ENCODE results near the gene ZFHX3. TPM values are rescaled to one million over a fixed set of nuclear protein-coding genes. Genes with fewer than 3 reads are reported as not detected.
A peak's percentile ranks its signal among the peaks of the same experiment; 100 is the strongest.

Gene ZFHX3
- total RNA-seq, 2 experiments from 2014 or later = 2.5 to 2.9 TPM

- Mint-ChIP-seq H3K36me3 (ENCODE audit: low read depth) (no peaks in the 10 kb centered on the region), H3K27ac (no peak overlapping the region), H3K4me1 (ENCODE audit: low read depth) (peaks cover 16% of the 10 kb centered on the region), H3K4me3 (no peak overlapping the region), H3K27me3 (ENCODE audit: low read depth) (peaks cover 38% of the 10 kb centered on the region), H3K9me3 (ENCODE audit: insufficient read depth) (no peaks in the 10 kb centered on the region)
- POLR2A ChIA-PET = interaction anchor here (0.5 kb wide), 1 partner anchor 549 kb away, joined by 3 read pairs; no protein-coding TSS in a partner anchor
- no peak for DNase-seq
- ATAC-seq = no peak
- CTCF ChIA-PET = interaction anchor here (1.3 kb wide), 1 partner anchor 217 kb away, joined by 3 read pairs; no protein-coding TSS in a partner anchor
These were observed 2.5 kb upstream of the ZFHX3 start for GRCh38 chr16:73050201-73051099.

GRCh38 chr16:73049511-73049910, 1.6 kb upstream of the ZFHX3 start:
- H3K36me3 Mint-ChIP-seq (ENCODE audit: low read depth) = no peaks in the 10 kb centered on the region
- peaks cover 33% of the 10 kb centered on the region for H3K27me3 Mint-ChIP-seq (ENCODE audit: low read depth)
- H3K27ac Mint-ChIP-seq = no peak overlapping the region
- H3K4me3 Mint-ChIP-seq = no peak overlapping the region
- CTCF ChIA-PET = interaction anchor here (1.2 kb wide), 1 partner anchor 217 kb away, joined by 5 read pairs; no protein-coding TSS in a partner anchor
- DNase-seq (no peak), ATAC-seq (no peak)
- peaks cover 6% of the 10 kb centered on the region for H3K4me1 Mint-ChIP-seq (ENCODE audit: low read depth)
- H3K9me3 Mint-ChIP-seq (ENCODE audit: insufficient read depth) = no peaks in the 10 kb centered on the region
- POLR2A ChIA-PET = interaction anchor here (0.5 kb wide), 1 partner anchor 548 kb away, joined by 3 read pairs; no protein-coding TSS in a partner anchor

- no peak overlapping the region for H3K4me3 Mint-ChIP-seq
- no peaks in the 10 kb centered on the region for H3K36me3 Mint-ChIP-seq (ENCODE audit: low read depth)
- ChIA-PET CTCF (interaction anchor here (1.2 kb wide), 1 partner anchor 216 kb away, joined by 5 read pairs; no protein-coding TSS in a partner anchor), POLR2A (no interaction called here)
- DNase-seq (no peak), ATAC-seq (no peak)
- no peak overlapping the region for H3K27ac Mint-ChIP-seq
- H3K4me1 Mint-ChIP-seq (ENCODE audit: low read depth) = peaks cover 4% of the 10 kb centered on the region
- H3K27me3 Mint-ChIP-seq (ENCODE audit: low read depth) = peaks cover 36% of the 10 kb centered on the region
- no peaks in the 10 kb centered on the region for H3K9me3 Mint-ChIP-seq (ENCODE audit: insufficient read depth)
These were observed 1.2 kb upstream of the ZFHX3 start for GRCh38 chr16:73049091-73049490.

- Mint-ChIP-seq H3K27me3 (ENCODE audit: low read depth) (peaks cover 39% of the 10 kb centered on the region), H3K27ac (no peak overlapping the region), H3K9me3 (ENCODE audit: insufficient read depth) (no peaks in the 10 kb centered on the region), H3K4me1 (ENCODE audit: low read depth) (peaks cover 4% of the 10 kb centered on the region), H3K4me3 (no peak overlapping the region), H3K36me3 (ENCODE audit: low read depth) (no peaks in the 10 kb centered on the region)
- ATAC-seq (no peak), DNase-seq (no peak)
- ChIA-PET POLR2A (no interaction called here), CTCF (interaction anchor here (1.1 to 1.2 kb wide), 2 partner anchors 216 kb away, joined by 3 to 5 read pairs; no protein-coding TSS in a partner anchor)
These were observed 558 bp upstream of the ZFHX3 start for GRCh38 chr16:73048292-73049080.

GRCh38 chr16:73047221-73047535, 750 bp downstream of the ZFHX3 start:
- DNase-seq (no peak), ATAC-seq (no peak)
- POLR2A ChIA-PET = no interaction called here
- Mint-ChIP-seq H3K27me3 (ENCODE audit: low read depth) (peaks cover 47% of the 10 kb centered on the region), H3K4me3 (peak overlapping the region; percentile 67), H3K9me3 (ENCODE audit: insufficient read depth) (no peaks in the 10 kb centered on the region), H3K36me3 (ENCODE audit: low read depth) (no peaks in the 10 kb centered on the region), H3K27ac (no peak overlapping the region), H3K4me1 (ENCODE audit: low read depth) (peaks cover 8% of the 10 kb centered on the region)
- CTCF ChIA-PET = interaction anchor here (1.1 kb wide), 1 partner anchor 215 kb away, joined by 3 read pairs; no protein-coding TSS in a partner anchor

GRCh38 chr16:73046849-73047214, 1.1 kb downstream of the ZFHX3 start:
- Mint-ChIP-seq H3K27ac (no peak overlapping the region), H3K9me3 (ENCODE audit: insufficient read depth) (no peaks in the 10 kb centered on the region), H3K4me1 (ENCODE audit: low read depth) (peaks cover 8% of the 10 kb centered on the region), H3K27me3 (ENCODE audit: low read depth) (peaks cover 48% of the 10 kb centered on the region), H3K4me3 (peak overlapping the region; percentile 67), H3K36me3 (ENCODE audit: low read depth) (no peaks in the 10 kb centered on the region)
- ChIA-PET POLR2A (no interaction called here), CTCF (no interaction called here)
- no peak for ATAC-seq
- no peak for DNase-seq

GRCh38 chr16:73046202-73046848, 1.6 kb downstream of the ZFHX3 start:
- DNase-seq = no peak
- H3K27ac Mint-ChIP-seq = no peak overlapping the region
- H3K4me3 Mint-ChIP-seq = no peak overlapping the region
- no peak for ATAC-seq
- peaks cover 50% of the 10 kb centered on the region for H3K27me3 Mint-ChIP-seq (ENCODE audit: low read depth)
- H3K36me3 Mint-ChIP-seq (ENCODE audit: low read depth) = no peaks in the 10 kb centered on the region
- ChIA-PET CTCF (no interaction called here), POLR2A (no interaction called here)
- H3K4me1 Mint-ChIP-seq (ENCODE audit: low read depth) = peaks cover 8% of the 10 kb centered on the region
- no peaks in the 10 kb centered on the region for H3K9me3 Mint-ChIP-seq (ENCODE audit: insufficient read depth)

GRCh38 chr16:73043828-73044467, 4.0 kb downstream of the ZFHX3 start:
- H3K27me3 Mint-ChIP-seq (ENCODE audit: low read depth) = peaks cover 47% of the 10 kb centered on the region
- ATAC-seq (no peak), DNase-seq (no peak)
- peaks cover 8% of the 10 kb centered on the region for H3K4me1 Mint-ChIP-seq (ENCODE audit: low read depth)
- no peaks in the 10 kb centered on the region for H3K9me3 Mint-ChIP-seq (ENCODE audit: insufficient read depth)
- H3K4me3 Mint-ChIP-seq = no peak overlapping the region
- ChIA-PET CTCF (no interaction called here), POLR2A (no interaction called here)
- no peak overlapping the region for H3K27ac Mint-ChIP-seq
- no peaks in the 10 kb centered on the region for H3K36me3 Mint-ChIP-seq (ENCODE audit: low read depth)

- H3K27ac Mint-ChIP-seq = no peak overlapping the region
- CTCF ChIA-PET = no interaction called here
- H3K9me3 Mint-ChIP-seq (ENCODE audit: insufficient read depth) = no peaks in the 10 kb centered on the region
- peaks cover 9% of the 10 kb centered on the region for H3K4me1 Mint-ChIP-seq (ENCODE audit: low read depth)
- POLR2A ChIA-PET = no interaction called here
- DNase-seq (no peak), ATAC-seq (no peak)
- H3K36me3 Mint-ChIP-seq (ENCODE audit: low read depth) = no peaks in the 10 kb centered on the region
- H3K4me3 Mint-ChIP-seq = no peak overlapping the region
- peaks cover 43% of the 10 kb centered on the region for H3K27me3 Mint-ChIP-seq (ENCODE audit: low read depth)
These were observed 5.1 kb downstream of the ZFHX3 start for GRCh38 chr16:73042807-73043206.

- Mint-ChIP-seq H3K4me1 (ENCODE audit: low read depth) (peaks cover 16% of the 10 kb centered on the region), H3K9me3 (ENCODE audit: insufficient read depth) (no peaks in the 10 kb centered on the region), H3K36me3 (ENCODE audit: low read depth) (no peaks in the 10 kb centered on the region), H3K27ac (no peak overlapping the region), H3K27me3 (ENCODE audit: low read depth) (peaks cover 44% of the 10 kb centered on the region), H3K4me3 (no peak overlapping the region)
- CTCF ChIA-PET = no interaction called here
- POLR2A ChIA-PET = no interaction called here
- DNase-seq (no peak), ATAC-seq (no peak)
These were observed 6.3 kb downstream of the ZFHX3 start for GRCh38 chr16:73041676-73042075.

GRCh38 chr16:73040735-73041402, 7.1 kb downstream of the ZFHX3 start:
- ATAC-seq (no peak), DNase-seq (no peak)
- peaks cover 24% of the 10 kb centered on the region for H3K4me1 Mint-ChIP-seq (ENCODE audit: low read depth)
- POLR2A ChIA-PET = no interaction called here
- H3K9me3 Mint-ChIP-seq (ENCODE audit: insufficient read depth) = no peaks in the 10 kb centered on the region
- H3K4me3 Mint-ChIP-seq = no peak overlapping the region
- no peak overlapping the region for H3K27ac Mint-ChIP-seq
- H3K36me3 Mint-ChIP-seq (ENCODE audit: low read depth) = peaks cover 2% of the 10 kb centered on the region
- H3K27me3 Mint-ChIP-seq (ENCODE audit: low read depth) = peaks cover 41% of the 10 kb centered on the region
- CTCF ChIA-PET = no interaction called here

All from activated CD8-positive, alpha-beta T cell treated with anti-CD3 and anti-CD28 coated beads, Interleukin-2, amount 10 ng/mL, durations not matched to agents 7 days and 5 days (primary cell).